Raji (cell line): Measurements from ENCODE around the gene DPYD.

Source experiments
- POLR2A ChIP-seq: IDR thresholded peaks from 2 replicates; pipeline ENCODE4 v1.6.1; 2011; ENCODE audit warnings: low read depth, low read length, control low read depth; ENCODE audit not compliant: insufficient read depth

DPYD gene

DNA sequence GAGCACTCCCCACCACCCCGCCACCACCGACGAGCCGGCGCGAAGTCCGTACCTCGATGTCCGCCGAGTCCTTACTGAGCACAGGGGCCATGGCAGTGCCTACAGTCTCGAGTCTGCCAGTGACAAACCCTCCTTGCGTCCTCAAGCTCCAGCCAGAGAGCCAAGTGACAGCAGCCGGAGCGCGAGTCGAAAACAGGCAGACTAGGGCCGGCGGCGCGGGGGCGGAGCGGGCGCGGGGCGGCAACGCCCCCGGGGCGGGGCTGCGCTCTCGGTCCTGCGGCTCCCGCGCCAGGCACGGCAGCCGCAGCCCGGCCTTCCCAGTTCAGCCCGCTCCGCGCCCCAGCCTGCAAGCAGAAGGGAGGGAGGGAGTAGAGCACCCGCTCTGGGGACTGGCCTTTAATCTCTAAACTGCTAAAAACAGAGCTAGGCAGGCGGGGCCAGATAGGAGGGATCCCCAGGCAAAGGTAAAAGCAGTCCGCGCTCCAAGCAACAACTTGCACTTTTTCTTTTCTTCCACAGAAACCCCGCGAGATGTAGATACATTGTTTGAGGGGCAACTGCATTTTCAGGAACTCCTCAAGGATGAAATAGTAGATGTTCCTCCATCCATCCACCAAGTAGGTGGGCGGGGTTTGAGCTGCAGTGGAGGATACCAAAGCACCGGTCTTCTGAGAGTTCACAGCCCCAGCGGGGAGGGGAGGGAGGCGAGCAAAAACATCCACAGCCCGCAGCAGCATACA is at the start of gene DPYD:
Gene DPYD (minus strand): TSS at position 203 of the 740 bp plus-strand sequence. CDS start 112 bp downstream, at position 91.
- TF ChIP-seq POLR2A = peak; percentile 93

- no peak for TF ChIP-seq POLR2A
Observed at GRCh38 chr1:97960470-97960869, 39.6 kb upstream of the DPYD start.

- TF ChIP-seq POLR2A = no peak
Observed at GRCh38 chr1:97947695-97948094, 26.9 kb upstream of the DPYD start.

DNA sequence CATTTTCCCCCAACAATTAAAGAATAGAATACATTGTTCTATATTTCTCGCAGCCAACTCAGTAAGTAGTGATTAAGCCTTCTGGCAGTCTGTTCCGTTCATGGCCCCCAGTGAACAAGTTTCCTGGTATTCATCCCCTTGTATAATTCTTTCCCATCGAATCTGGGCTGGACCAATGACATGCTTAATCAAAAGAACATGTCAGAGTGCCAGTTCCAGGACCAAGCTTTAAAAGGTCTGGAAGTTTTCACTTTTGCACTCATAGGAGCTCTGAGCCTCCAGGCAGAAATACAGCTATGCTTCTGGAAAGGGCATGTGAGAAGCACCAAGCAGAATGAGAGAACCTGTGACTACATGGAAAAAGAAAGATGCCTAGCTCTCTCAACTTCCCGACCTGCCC is 22.5 kb upstream of the DPYD start:
- no peak for TF ChIP-seq POLR2A

GRCh38 chr1:97942161-97943123 is 21.6 kb upstream of the DPYD start:
- no peak for TF ChIP-seq POLR2A

- no peak for TF ChIP-seq POLR2A
Observed at GRCh38 chr1:97938285-97938642, 17.4 kb upstream of the DPYD start.

DNA sequence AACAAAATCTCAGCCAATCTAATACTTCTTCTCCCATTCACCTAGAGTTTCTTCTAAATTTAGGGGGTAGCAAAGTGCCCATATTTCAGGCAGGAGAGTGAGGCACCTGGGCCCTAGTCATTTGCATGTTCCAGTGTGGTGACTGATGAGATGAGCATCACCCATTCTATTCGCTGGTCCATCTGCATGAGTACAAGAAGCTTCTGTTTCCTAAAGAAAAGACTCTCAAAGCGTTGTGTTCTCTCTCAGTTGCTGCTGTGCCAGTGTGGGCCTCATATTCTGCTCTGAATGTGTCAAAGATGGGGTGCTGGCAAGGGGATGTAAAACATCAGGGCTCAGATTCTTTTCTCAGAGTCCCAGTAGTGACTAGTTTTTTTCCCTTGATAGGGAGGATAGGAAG is 16.1 kb upstream of the DPYD start:
- no peak for TF ChIP-seq POLR2A

- TF ChIP-seq POLR2A = no peak
Observed at GRCh38 chr1:97934491-97934890, 13.7 kb upstream of the DPYD start.

GRCh38 chr1:97929874-97930851 is 9.3 kb upstream of the DPYD start:
- no peak for TF ChIP-seq POLR2A

GRCh38 chr1:97926017-97926708 is 5.3 kb upstream of the DPYD start:
- no peak for TF ChIP-seq POLR2A

DNA sequence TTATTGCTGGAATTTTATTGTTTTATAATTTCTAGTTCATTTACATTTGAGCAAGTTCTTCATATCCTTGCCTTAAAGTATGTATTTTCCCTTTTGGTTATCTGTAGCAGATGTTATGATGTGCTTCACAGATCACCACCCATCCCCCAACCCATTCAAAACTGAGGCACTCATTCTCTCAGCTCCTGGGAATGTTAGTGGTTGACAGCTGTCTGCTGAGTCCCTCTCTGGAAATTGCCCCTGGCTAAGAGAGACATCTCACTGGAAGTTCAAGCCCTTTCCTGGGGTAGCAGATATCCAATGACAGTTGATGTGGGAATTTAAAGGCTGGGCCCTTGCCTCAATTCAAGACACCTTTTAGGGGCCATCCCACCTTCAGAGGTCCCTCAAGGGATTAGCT is 4.3 kb upstream of the DPYD start:
- TF ChIP-seq POLR2A = no peak

GRCh38 chr1:97923811-97924210 is 3.0 kb upstream of the DPYD start:
- TF ChIP-seq POLR2A = no peak

GRCh38 chr1:97920276-97920831 is 480 bp downstream of the DPYD start:
- no peak for TF ChIP-seq POLR2A
